ENCODE measurements around the gene UBE2Q1. TPM values are rescaled to one million over a fixed set of nuclear protein-coding genes. Genes with fewer than 3 reads are reported as not detected.

UBE2Q1 gene
- total RNA-seq, 4 donors from 2014 or later = 25.6 to 37.1 (median 31.9) TPM

GRCh38 chr1:154572468-154573167 lies 14.2 kb upstream of the UBE2Q1 start:
- ATAC-seq (ENCODE audit: low FRiP score) = no peak
- no peak for DNase-seq (ENCODE audit: low spot score)
- TF ChIP-seq, protein P1, sequence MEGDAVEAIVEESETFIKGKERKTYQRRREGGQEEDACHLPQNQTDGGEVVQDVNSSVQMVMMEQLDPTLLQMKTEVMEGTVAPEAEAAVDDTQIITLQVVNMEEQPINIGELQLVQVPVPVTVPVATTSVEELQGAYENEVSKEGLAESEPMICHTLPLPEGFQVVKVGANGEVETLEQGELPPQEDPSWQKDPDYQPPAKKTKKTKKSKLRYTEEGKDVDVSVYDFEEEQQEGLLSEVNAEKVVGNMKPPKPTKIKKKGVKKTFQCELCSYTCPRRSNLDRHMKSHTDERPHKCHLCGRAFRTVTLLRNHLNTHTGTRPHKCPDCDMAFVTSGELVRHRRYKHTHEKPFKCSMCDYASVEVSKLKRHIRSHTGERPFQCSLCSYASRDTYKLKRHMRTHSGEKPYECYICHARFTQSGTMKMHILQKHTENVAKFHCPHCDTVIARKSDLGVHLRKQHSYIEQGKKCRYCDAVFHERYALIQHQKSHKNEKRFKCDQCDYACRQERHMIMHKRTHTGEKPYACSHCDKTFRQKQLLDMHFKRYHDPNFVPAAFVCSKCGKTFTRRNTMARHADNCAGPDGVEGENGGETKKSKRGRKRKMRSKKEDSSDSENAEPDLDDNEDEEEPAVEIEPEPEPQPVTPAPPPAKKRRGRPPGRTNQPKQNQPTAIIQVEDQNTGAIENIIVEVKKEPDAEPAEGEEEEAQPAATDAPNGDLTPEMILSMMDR (IDR thresholded peaks at IDR 0.05) = no peak

GRCh38 chr1:154571964-154572288 lies 13.5 kb upstream of the UBE2Q1 start:
- TF ChIP-seq, protein P1 (IDR thresholded peaks at IDR 0.05) = no peak
- DNase-seq (ENCODE audit: low spot score) (no peak), ATAC-seq (ENCODE audit: low FRiP score) (no peak)

GRCh38 chr1:154571244-154571963 lies 12.9 kb upstream of the UBE2Q1 start:
- TF ChIP-seq, protein P1 (IDR thresholded peaks at IDR 0.05) = no peak
- no peak for DNase-seq (ENCODE audit: low spot score)
- ATAC-seq (ENCODE audit: low FRiP score) = no peak

- no peak for DNase-seq (ENCODE audit: low spot score)
- TF ChIP-seq, protein P1 (IDR thresholded peaks at IDR 0.05) = no peak
- no peak for ATAC-seq (ENCODE audit: low FRiP score)
Observed at GRCh38 chr1:154568157-154568815, 9.8 kb upstream of the UBE2Q1 start.

GRCh38 chr1:154567386-154568156 lies 9.1 kb upstream of the UBE2Q1 start, which contains the start of gene CHRNB2:
CHRNB2 (plus strand) TSS chr1:154567778; CDS start chr1:154568045, 267 bp downstream.
- no peak for DNase-seq (ENCODE audit: low spot score)
- peak; percentile 88 for ATAC-seq (ENCODE audit: low FRiP score)
- TF ChIP-seq, protein P1 (IDR thresholded peaks at IDR 0.05) = no peak

DNA sequence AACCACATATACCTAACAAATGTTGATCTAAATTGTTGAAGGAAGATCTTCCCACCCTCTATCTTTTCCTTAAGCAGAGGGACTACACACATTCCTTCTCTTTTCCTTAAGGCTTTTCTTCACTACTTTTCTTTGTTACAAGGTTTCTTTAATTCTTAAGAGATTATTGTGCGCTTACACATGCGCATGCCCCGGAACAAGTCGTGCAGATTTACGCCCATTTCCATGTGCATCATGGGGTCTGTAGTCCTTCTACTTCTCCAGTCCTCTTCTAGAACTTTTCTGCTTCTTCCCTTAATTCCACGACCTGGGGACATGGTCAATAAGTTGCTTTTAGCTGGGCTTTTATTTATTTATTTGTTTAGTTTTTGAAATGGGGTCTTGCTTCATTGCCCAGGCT lies 7.4 kb upstream of the UBE2Q1 start:
- TF ChIP-seq, protein P1 (IDR thresholded peaks at IDR 0.05) = no peak
- DNase-seq (ENCODE audit: low spot score) (no peak), ATAC-seq (ENCODE audit: low FRiP score) (no peak)

All from omental fat pad (tissue), 4 donors.